K562 (cell line): ENCODE results near the gene TBC1D17. TPM values are rescaled to one million over a fixed set of nuclear protein-coding genes. Genes with fewer than 3 reads are reported as not detected.

Experiments
- ARID2 ChIP-seq: fragments of 450-650 bp; IDR thresholded peaks from 2 replicates; pipeline ENCODE4 v1.6.1; 2017; ENCODE audit warnings: antibody characterized with exemption, mild to moderate bottlenecking
- BRD9 ChIP-seq: fragments of 450-650 bp; IDR thresholded peaks from 2 replicates; pipeline ENCODE4 v1.6.1; 2018; ENCODE audit warnings: low read depth; ENCODE audit not compliant: partially characterized antibody
- E2F4 ChIP-seq: sonication (generic); formaldehyde crosslinking; IDR thresholded peaks from 2 replicates; pipeline ENCODE4 v1.8.0; 2022; ENCODE audit warnings: mild to moderate bottlenecking, low read depth, missing genetic modification reagents
- ELF4 ChIP-seq: fragments of 450-650 bp; formaldehyde crosslinking; IDR thresholded peaks from 2 replicates; pipeline ENCODE4 v1.4.0; 2022; ENCODE audit warnings: missing genetic modification characterization
- ERF ChIP-seq: fragments of 450-650 bp; formaldehyde crosslinking; IDR thresholded peaks from 2 replicates; pipeline ENCODE4 v1.4.0; 2020; ENCODE audit warnings: mild to moderate bottlenecking, mixed read lengths
- ESRRA ChIP-seq: fragments of 450-650 bp; IDR thresholded peaks from 2 replicates; pipeline ENCODE4 v1.6.1; 2014; ENCODE audit warnings: low read depth, mild to moderate bottlenecking, moderate library complexity, borderline replicate concordance
- FUS ChIP-seq: fragments of 200-400 bp; formaldehyde crosslinking; optimal IDR thresholded peaks from 2 replicates; pipeline ENCODE3; 2017; ENCODE audit warnings: low read depth, low read length
- JUN ChIP-seq, 2 experiments: sonication (generic) in 1 of 2; formaldehyde crosslinking in 1 of 2; IDR thresholded peaks; 2 replicates each; pipeline versions ENCODE4 v1.6.1 to v1.8.0; 2012 to 2022; ENCODE audit warnings: borderline replicate concordance in 2 of 2, mild to moderate bottlenecking in 2 of 2, improper control_type of control experiment in 1 of 2, low read depth in 1 of 2, low read length in 1 of 2, missing genetic modification reagents in 1 of 2
- KLF10 ChIP-seq: fragments of 250-450 bp; sonication (Bioruptor Pico); IDR thresholded peaks from 2 replicates; pipeline ENCODE4 v1.6.1; 2021; ENCODE audit warnings: matching md5 sums
- NCOA1 ChIP-seq: fragments of 450-650 bp; IDR thresholded peaks from 2 replicates; pipeline ENCODE4 v1.6.1; 2016; ENCODE audit warnings: low read depth
- NFIX ChIP-seq: fragments of 250-450 bp; sonication (Bioruptor Pico); IDR thresholded peaks from 2 replicates; pipeline ENCODE4 v1.4.0; 2020; ENCODE audit warnings: low read depth, mild to moderate bottlenecking, moderate library complexity
- NFYB ChIP-seq: IDR thresholded peaks from 2 replicates; pipeline ENCODE4 v1.6.1; 2011; ENCODE audit warnings: mild to moderate bottlenecking, moderate library complexity; ENCODE audit not compliant: insufficient read length; ENCODE audit errors: extremely low read depth
- PCBP1 ChIP-seq: fragments of 200-400 bp; formaldehyde crosslinking; IDR thresholded peaks from 2 replicates; pipeline ENCODE4 v1.6.1; 2018; ENCODE audit warnings: mild to moderate bottlenecking, low read depth, low read length; ENCODE audit not compliant: poor library complexity, severe bottlenecking
- RBM25 ChIP-seq: fragments of 200-400 bp; formaldehyde crosslinking; IDR thresholded peaks from 2 replicates; pipeline ENCODE4 v1.6.1; 2018; ENCODE audit warnings: low read length, low read depth, moderate library complexity; ENCODE audit not compliant: severe bottlenecking
- SRF ChIP-seq, 2 experiments: fragments of 250-450, 450-650 bp in 1 of 2; sonication (Bioruptor Pico) in 1 of 2; sonication (generic) in 1 of 2; formaldehyde crosslinking; IDR thresholded peaks; 2 replicates each; pipeline versions ENCODE4 v1.5.0 to v1.5.1; 2020 to 2022; ENCODE audit warnings: mild to moderate bottlenecking in 1 of 2, missing genetic modification reagents in 1 of 2
- SRSF7 ChIP-seq: fragments of 200-400 bp; formaldehyde crosslinking; optimal IDR thresholded peaks from 2 replicates; pipeline ENCODE3; 2017; ENCODE audit warnings: mild to moderate bottlenecking, low read depth, low read length
- ZC3H11A ChIP-seq: IDR thresholded peaks from 2 replicates; pipeline ENCODE4 v1.6.1; 2012; ENCODE audit warnings: low read depth, low read length, improper control_type of control experiment
- ZKSCAN1 ChIP-seq: fragments of 150-350 bp; IDR thresholded peaks from 2 replicates; pipeline ENCODE4 v1.6.1; 2016; ENCODE audit warnings: low read depth, low read length
- ZKSCAN3 ChIP-seq: fragments of 250-450 bp; sonication (Bioruptor Pico); IDR thresholded peaks from 2 replicates; pipeline ENCODE4 v1.4.0; 2020
- ZNF263 ChIP-seq: sonication (generic); formaldehyde crosslinking; IDR thresholded peaks from 2 replicates; pipeline ENCODE4 v1.8.0; 2022; ENCODE audit warnings: mild to moderate bottlenecking, missing genetic modification reagents, borderline replicate concordance
- ZNF76 ChIP-seq: fragments of 250-450 bp; sonication (Bioruptor Pico); IDR thresholded peaks from 2 replicates; pipeline ENCODE4 v1.4.0; 2020; ENCODE audit warnings: mild to moderate bottlenecking, moderate library complexity, borderline replicate concordance
- polyA plus RNA-seq, 8 experiments: library from polyadenylated mRNA; depleted of rRNA in 4 of 8; stranded (reverse) in 5 of 8; unstranded in 3 of 8; fragments of >200 nt; fragmentation: Nextera tagmentation in 2 of 8; fragmentation: Illumina TruSeq in 1 of 8; extraction: Ambion mirVana in 2 of 8; extraction: Trizol in 1 of 8; gene quantifications; 2 replicates each; pipeline versions ENCODE4 v1.2.1 to v1.2.3, GENCODE V29; 2011 to 2014; ENCODE audit warnings: inconsistent platforms in 1 of 8, missing spikeins in 1 of 8
- total RNA-seq, 7 experiments: library from RNA; depleted of rRNA in 6 of 7; stranded (reverse); fragments of >200 nt in 6 of 7; fragmentation: Illumina TruSeq in 2 of 7; extraction: Trizol in 2 of 7; gene quantifications; 2 replicates each; pipeline versions ENCODE4 v1.2.1 to v1.2.3, GENCODE V29; 2011 to 2021; ENCODE audit warnings: low replicate concordance in 1 of 7
- TF ChIP-seq, protein P1 (sequence below), 2 experiments: fragments of 450-650 bp in 1 of 2; IDR thresholded peaks; 2 replicates each; pipeline ENCODE4 v1.6.1; 2011 to 2017; ENCODE audit warnings: low read depth in 2 of 2, antibody characterized with exemption in 1 of 2, borderline replicate concordance in 1 of 2, low read length in 1 of 2, mild to moderate bottlenecking in 1 of 2, mixed read lengths in 1 of 2; ENCODE audit not compliant: control insufficient read depth in 1 of 2
- TF ChIP-seq, protein P2 (sequence below): sonication (generic); formaldehyde crosslinking; IDR thresholded peaks from 2 replicates; pipeline ENCODE4 v1.8.0; 2022; ENCODE audit warnings: mild to moderate bottlenecking, missing genetic modification reagents

Gene TBC1D17
- total and polyA plus RNA-seq, 9 of the 15 experiments (the other 6 are each of a cell fraction or from before 2014, with no cell fraction given), result 0.42 to 16.0 (median 3.8) TPM

DNA sequence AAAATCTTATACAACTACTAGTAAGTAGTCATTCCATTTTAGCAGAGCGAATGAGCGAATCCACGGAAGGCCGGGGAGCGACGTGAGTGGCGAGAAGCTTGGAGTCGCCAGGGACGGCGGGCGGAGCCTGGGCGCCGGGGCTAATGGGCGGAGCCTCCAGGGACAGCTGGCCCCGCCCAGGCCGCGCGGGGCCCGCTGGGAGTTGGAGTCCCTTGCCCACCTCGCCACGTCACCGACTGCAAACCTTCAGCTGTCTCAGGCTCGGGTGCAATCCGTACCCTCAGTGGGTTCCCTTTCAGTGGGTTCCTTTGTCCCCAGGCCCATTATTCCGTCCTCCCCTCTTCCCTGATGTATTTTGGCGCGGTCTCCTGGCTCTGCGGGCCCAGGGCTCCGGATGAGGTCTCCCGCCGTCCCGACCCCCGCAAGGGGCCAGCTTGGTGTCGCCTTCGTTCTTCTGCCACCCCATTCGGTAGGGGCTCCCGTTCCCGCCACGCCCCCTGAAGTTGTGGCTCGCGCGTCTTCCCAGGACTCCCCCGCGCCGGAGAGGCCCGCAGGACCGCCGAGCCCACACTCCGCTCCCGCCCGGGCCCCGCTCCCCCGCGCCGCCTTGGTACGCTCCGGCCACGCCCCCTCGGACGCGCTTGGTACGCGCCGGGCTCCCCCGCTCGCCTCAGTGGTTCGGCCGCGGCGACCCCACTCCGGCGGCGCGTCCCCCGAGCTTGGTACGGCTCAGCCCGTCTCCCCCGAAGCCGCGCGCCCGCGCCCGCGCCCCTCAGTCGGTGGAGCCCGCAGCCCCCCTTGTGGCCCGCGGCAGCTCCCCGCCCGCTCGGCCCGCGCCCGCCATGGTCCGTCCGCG, 26.8 kb upstream of the TBC1D17 start, which contains the start of gene PTOV1 (continued):
- no peak for TF ChIP-seq NFYB
- TF ChIP-seq SRF (CRISPR knock-in tag; IDR thresholded peaks at IDR 0.05), result no peak
- TF ChIP-seq ELF4 (CRISPR knock-in tag), result peak; percentile 84; the same call in 1 of the 2 replicates
- TF ChIP-seq ARID2, result no peak
- TF ChIP-seq E2F4 (CRISPR knock-in tag), result peak; percentile 65; the same call in 1 of the 2 replicates
- no peak for TF ChIP-seq ERF (CRISPR knock-in tag)
- TF ChIP-seq ZC3H11A, result no peak
- TF ChIP-seq ESRRA, result peak; percentile 43; the same call in 1 of the 2 replicates
- no peak for TF ChIP-seq KLF10 (CRISPR knock-in tag)
- TF ChIP-seq, protein P1, sequence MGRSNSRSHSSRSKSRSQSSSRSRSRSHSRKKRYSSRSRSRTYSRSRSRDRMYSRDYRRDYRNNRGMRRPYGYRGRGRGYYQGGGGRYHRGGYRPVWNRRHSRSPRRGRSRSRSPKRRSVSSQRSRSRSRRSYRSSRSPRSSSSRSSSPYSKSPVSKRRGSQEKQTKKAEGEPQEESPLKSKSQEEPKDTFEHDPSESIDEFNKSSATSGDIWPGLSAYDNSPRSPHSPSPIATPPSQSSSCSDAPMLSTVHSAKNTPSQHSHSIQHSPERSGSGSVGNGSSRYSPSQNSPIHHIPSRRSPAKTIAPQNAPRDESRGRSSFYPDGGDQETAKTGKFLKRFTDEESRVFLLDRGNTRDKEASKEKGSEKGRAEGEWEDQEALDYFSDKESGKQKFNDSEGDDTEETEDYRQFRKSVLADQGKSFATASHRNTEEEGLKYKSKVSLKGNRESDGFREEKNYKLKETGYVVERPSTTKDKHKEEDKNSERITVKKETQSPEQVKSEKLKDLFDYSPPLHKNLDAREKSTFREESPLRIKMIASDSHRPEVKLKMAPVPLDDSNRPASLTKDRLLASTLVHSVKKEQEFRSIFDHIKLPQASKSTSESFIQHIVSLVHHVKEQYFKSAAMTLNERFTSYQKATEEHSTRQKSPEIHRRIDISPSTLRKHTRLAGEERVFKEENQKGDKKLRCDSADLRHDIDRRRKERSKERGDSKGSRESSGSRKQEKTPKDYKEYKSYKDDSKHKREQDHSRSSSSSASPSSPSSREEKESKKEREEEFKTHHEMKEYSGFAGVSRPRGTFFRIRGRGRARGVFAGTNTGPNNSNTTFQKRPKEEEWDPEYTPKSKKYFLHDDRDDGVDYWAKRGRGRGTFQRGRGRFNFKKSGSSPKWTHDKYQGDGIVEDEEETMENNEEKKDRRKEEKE (IDR thresholded peaks at IDR 0.05; ENCODE audit: borderline replicate concordance in 1 of 2, control insufficient read depth in 1 of 2, low read depth in 2 of 2, low read length in 1 of 2), result peak in 1 of 2 experiments; percentile 80; a peak in 1 of 4 replicates
- no peak for TF ChIP-seq RBM25
- no peak for TF ChIP-seq ZNF76 (CRISPR knock-in tag)
- TF ChIP-seq SRSF7, result no peak
- no peak for TF ChIP-seq BRD9
- no peak; the same call in 1 of the 2 replicates for TF ChIP-seq ZNF263 (CRISPR knock-in tag)
- no peak for TF ChIP-seq ZKSCAN3 (CRISPR knock-in tag)
- no peak for TF ChIP-seq ZKSCAN1
- peak; percentile 75 for TF ChIP-seq PCBP1
- no peak for TF ChIP-seq FUS
- no peak for TF ChIP-seq JUN (IDR thresholded peaks at IDR 0.05; ENCODE audit: borderline replicate concordance, low read depth, low read length)
- TF ChIP-seq JUN (CRISPR knock-in tag; IDR thresholded peaks at IDR 0.05; ENCODE audit: borderline replicate concordance), result no peak
- TF ChIP-seq, protein P2, sequence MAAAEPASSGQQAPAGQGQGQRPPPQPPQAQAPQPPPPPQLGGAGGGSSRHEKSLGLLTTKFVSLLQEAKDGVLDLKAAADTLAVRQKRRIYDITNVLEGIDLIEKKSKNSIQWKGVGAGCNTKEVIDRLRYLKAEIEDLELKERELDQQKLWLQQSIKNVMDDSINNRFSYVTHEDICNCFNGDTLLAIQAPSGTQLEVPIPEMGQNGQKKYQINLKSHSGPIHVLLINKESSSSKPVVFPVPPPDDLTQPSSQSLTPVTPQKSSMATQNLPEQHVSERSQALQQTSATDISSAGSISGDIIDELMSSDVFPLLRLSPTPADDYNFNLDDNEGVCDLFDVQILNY (CRISPR knock-in tag), result no peak
- TF ChIP-seq NCOA1, result peak; percentile 35; the same call in 1 of the 2 replicates
- no peak for TF ChIP-seq NFIX (CRISPR knock-in tag)
